CD4-positive, alpha-beta T cell treated with Interleukin-4 for 4 hours (primary cell): ENCODE measurements around the gene WNT7B.

ENCODE experiments used
- DNase-seq: peaks from one replicate; pipeline ENCODE4 v3.0.0-alpha.2; 2020

The WNT7B gene

DNA sequence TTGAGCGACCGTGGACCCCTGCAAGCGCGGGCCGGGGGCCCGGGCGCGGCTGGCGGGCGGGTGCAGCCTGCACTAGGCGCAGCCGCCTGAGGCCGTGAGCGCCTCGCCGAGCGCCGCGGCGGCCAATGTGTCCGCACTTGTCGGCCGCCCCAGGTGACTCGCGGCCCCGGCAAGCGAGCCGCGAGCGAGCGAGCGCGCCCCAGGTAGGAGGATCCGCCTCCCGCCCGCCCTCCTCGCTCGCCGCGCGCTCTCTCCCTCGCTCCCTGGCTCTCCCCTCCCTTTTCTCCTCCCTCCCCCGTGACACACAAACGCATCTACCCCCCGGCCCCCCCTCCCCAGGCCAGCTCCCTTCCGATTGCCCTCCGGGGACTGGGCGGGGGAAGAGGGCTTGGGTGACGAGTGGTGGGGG is at the start of gene WNT7B:
WNT7B (minus strand) TSS at position 160 of the 409 bp plus-strand sequence. CDS start 408 bp downstream, outside the sequence.
- no peak for DNase-seq

DNA sequence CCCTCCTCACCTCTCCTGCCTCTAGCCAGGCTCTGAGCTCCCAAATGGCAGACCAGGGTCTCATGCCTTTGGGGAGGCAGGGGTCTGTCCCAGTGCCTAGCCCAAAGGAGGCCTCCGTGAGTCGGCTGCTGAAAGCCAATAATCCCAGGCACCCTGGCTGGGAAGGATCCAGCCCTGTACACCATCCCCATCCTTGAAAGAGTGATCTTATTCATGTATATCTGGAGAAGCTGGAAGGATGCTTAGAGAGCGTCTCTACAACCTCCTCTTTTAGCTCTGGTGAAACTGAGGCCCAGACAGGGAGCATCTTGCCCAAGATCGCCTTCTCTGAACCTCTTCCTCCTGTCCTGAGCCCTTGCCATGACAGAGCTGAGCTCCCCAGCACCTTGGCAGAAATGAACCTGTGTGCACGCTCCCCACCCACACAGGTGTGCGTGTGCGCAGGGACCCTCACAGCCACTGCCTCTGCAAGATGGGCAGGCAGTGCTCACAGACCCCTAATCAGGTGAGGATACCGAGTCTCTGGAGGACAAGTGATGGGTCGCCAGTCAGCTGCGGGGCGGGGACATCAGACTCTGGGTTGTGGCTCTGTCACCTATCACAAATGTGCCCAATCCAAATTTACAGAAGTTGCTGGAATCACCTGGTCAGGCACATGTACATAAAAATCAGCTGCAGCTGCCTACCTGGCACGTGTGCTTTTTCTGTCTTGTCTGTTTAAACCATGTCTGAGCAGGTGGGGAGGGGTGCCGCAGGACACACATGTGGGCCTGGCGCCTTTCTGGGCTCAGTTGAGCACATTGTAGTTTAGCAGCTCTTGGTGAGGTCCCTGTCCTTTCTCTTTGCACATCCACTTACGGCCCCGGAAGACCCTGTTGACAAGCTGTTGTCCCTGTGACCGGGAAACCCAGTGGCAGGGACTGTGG is 49.3 kb upstream of the WNT7B start:
- no peak for DNase-seq

DNA sequence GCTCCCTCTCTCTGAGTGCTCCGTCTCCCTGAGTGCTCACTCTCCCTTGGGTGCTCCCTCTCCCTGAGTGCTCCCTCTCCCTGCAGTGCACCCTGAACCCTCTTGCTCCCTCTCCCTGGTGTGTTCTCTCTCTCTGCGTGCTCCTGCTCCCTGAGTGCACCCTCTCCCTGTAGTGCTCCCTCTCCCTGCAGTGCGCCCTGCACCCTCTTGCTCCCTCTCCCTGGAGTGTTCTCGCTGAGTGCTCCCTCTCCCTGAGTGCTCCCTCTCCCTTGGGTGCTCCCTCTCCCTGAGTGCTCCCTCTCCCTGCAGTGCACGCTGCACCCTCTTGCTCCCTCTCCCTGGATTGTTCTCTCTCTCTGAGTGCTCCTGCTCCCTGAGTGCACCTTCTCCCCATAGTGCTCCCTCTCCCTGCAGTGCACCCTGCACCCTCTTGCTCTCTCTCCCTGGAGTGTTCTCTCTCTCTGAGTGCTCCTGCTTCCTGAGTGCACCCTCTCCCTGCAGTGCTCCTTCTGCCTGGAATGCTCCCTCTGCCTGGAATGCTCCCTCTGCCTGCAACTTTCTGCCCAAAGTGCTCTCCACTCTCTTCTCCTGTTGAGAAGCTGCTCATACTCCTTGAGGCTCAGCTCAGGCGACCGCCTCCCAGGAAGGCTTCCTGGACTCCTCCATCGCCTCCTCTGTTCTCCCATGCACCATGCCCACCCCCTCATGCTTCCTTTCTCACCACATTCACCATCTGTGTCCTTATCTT is 48.4 kb upstream of the WNT7B start:
- DNase-seq: no peak

DNA sequence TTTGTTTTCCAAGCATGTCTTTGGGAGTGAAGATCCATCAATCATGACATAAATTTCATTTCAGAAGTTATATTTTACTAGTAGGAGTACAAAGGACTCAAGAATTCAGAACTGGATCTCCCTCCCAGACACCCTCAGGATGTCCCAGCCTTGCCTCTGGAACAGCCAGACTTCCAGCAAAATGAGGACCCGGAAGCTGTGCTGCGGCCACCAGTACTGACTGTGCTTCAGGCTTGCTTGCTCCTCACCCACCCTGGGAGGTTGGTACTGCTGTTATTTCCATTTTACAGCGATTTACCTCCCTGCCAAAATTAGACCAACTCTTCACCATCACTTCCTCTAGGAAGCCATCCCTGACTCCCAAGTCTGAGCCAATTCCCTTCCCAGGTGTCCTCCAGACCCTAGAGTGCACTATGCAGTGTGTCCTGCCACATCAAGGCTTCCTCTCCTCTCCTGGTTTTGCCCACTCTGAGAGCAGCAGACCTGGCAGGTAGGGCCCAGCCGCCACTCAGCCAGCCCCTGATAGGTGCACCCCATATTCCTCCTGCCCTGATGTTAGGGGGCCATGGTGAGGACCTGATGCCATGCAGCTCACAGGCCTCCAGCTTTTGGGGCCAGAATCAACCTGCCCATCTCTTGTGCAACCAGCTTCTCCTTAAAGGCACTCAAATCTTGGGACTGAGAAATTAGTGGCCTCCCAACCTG is 47.3 kb upstream of the WNT7B start:
- no peak for DNase-seq

DNA sequence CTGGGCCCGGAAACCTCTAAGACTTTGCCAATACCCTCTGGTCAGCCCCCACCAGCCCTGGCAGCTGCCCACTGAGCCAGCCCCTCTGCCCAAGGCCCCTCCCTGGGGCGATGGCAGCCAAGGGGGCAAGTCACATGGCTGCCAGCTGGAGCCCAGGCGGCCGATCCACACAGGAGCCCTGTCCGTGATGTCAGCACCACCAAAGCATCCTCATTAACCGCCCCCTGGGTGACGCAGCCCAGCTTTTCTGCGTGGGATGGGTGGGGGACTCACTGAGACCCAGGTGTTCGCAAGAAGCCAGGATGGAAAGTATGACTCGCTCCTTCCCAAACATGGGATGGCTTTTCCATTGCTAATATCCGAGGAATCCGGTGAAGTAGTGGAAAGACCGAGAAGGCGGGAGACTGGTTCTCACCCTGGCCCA is 46.6 kb upstream of the WNT7B start:
- no peak for DNase-seq

DNA sequence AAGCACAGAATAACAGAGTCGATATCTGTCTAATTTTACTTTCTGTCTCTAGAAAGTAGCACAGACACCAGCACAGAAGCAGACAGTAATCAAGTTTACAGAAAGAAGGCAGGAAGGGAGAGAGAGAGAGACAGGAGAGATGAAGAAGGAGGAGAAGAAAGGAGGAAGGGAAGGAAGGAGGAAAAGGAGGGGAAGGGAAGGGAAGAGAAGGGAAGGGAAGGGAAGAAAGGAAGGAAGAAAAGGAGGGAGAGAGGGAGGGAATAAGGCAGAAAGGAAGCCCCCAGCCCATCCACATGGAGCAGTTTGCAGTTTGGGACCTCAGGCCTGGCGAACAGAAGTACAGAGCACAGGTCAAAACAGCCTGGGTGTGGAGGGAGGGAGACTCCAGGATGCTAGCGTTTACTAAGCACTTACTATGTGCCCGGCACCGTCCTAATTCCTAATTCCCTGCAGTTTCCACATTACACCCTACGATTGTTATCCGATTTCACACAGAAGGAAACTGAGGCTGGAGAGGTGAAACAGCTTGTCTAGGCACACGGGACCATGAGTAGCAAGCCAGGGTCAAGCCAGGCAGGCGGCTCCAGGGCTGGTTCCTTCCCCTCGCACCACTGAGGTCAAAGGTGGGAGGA is 46.0 kb upstream of the WNT7B start:
- no peak for DNase-seq

DNA sequence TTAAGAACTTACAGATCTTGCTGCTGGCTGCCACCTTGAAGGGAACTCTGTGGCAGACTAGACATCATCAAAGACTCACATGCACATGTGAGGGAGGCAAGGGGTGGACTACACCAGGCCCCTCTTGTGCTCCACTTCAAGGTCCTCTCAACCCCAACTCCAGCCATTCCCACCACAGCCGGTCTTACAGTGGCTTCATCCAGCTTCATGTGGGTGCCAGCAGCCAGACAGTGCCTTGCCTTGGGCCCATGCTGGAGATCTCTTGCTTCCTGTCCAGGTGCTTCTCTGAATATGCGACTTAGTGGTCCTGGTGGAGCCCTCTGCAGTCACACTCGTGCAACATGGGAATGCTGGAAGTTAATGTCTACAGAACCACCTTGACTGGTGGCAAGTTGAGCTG is 44.6 kb upstream of the WNT7B start:
- no peak for DNase-seq

DNA sequence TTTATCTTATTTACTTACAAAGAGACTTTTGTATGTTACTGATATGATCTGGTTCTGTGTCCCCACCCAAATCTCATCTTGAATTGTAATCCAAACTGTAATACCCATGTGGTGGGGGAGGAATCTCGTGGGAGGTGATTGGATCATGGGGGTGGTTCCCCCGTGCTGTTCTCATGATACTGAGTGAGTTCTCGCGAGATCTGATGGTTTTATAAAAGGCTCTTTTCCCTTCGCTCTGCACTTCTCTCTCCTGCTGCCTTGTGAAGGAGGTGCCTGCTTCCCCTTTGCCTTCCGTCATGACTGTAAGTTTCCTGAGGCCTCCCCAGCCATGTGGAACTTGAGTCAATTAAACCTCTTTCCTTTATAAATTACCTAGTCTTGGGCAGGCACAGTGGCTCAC is 42.4 kb upstream of the WNT7B start:
- no peak for DNase-seq

DNA sequence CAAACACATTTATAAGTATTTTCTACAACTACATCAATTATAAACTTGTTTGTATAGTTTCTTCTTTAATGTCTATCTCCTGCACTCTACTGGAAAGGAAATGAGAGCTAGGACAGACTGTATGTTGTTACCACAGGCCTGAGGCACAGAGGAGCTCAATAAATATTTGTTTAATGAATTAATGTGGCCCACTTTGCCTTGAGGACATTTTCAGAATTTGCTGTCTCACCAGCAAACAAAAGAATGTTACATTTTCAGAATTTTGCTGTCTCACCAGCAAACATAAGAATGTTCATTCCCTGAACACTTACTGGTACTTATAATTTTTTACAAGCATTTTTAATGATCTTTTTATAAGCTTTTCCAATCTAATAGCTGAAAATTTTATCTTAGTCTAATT is 41.9 kb upstream of the WNT7B start:
- no peak for DNase-seq

DNA sequence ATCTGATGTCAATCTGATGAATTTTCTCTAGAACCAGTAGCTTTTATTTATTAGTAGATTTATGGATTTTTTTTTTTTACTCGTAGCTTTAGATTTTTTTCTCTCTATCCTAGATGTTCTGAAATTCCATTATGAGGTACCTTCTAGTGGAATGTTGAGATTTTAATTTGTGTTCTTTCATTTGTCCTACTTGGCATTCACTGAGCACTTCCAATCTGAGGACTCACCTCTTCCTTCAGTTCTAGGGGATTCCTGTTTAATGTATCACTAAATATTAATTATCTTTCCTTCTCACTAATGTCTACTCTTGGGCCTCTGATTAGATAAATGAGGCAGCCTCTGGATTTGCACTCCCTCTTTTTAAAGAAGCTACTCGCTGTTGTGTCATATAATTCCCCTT is 40.2 kb upstream of the WNT7B start:
- DNase-seq: no peak

DNA sequence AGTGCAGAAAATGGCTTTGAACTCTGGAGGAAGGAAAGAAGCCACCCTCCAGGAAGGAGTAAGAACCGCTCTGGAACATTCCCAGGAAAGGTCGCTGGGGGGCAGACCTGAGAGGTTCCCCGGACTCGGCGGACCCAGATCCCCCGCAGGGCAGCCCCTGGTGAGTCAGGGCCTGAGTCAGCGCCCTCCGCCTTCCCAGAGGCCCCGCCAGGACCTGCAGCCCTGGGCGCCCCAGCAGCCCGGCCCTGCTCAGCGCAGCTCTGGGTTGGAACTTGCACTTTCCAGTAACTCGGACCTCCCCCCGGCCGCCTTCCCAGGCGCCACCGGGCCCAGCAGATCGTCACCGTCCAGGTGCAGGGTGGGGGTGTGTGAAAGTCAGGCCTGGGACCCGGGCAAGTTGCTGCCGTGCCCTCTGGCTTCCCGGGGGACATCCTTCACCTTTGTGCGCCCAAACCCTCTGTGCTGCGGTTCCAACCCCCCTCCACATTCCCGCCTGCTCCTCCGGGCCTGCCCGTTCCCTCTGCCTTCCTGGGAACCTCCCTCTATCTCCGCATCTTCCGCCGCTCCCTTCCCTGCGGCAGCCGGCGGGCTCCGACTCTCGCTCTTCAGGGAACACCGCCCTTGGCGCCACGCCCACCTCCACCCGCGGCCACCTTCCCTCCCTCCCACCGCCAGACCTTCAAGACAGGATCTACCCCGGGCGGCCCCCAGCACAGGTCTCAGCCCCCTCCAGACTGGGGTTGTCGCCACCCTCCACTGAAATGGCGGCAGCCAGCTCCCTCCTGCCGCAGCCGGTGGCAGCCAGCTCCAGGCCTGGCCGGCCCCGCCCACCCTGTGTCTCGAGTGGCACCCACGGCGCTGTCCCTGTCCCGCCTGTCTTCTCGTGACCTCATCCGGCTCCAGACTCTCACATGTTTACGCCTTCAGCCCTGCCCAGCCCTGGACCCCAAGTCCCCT is 36.8 kb upstream of the WNT7B start:
- DNase-seq: peak; percentile 89

DNA sequence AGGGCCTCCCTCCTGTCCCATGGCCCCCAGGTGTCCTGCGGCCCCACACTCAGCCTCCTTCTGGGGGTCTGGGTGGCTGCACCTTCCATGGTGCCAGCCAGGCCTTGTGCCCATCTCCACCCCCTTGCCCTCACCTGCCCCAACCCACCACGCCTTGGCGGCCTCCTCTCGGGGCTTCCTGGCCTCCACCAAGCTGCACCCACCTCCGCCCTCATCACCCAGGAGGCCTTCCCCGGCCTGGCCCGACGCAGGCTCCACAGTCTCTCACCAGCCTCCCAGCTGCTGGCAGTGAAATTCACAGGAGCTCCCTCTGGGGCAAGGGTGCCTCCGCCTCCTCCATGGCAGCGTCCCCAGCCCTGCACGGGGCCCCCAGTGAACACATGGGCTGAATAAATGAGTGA is 35.9 kb upstream of the WNT7B start:
- DNase-seq: no peak

DNA sequence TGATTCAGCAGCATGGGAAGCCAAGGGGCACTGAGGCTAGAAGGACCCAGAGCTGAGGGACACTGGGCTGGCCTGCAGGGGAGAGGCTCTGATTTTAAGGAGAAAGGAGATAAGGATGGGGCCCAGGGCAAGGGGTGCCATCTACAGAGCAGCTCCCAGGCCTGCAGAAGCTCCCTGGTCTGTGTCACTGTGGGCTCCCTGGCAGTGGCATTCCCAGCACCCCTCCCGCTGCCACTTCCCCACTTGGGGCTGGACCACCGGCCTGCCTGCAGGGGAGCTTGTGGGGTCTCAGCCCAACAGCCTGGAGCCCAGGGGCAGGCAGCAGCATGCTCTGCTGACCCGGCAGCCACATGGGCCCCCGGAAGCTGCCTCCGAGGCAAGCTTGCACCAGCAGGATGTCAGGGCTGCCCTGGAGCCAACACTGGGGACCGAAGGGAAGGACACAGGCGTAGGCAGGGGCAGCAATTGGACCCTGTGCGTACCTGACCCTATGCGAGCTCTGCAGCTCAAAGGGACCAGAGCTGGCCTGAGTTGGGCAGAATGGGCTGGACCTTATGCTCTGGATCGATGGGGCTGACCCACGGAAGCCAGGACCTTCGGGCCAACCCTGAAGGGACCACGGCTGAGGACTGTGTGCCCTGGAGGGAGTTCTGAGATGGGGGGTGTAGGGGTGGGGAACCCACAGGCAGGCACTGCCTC is 35.4 kb upstream of the WNT7B start:
- DNase-seq: no peak

DNA sequence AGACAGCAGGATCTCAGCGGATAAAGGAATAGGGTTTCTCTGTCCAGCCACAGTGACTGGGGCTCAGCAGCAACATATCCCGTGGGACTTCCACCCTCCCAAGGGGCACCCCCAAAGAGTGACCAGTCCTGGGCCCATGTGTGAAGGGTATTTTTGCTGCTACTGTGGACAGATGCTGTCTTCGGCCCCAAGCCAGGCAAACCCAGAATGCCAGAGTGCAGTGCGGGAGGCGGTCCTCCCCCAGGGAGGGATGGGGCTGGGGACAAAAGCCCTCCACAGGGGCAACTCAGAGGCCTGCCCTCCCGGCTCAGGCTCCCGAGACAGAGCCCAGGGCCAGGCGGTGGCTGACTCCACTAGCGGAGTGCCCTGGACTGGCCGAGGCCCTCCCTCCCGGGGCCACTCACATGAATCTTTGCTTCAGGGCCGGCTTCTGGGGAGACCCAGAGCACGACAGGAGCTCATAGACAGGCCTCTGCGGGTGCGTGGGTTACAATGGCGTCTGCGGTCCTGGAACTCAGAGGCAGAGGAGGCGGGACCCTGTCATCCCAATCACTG is 34.7 kb upstream of the WNT7B start:
- no peak for DNase-seq

DNA sequence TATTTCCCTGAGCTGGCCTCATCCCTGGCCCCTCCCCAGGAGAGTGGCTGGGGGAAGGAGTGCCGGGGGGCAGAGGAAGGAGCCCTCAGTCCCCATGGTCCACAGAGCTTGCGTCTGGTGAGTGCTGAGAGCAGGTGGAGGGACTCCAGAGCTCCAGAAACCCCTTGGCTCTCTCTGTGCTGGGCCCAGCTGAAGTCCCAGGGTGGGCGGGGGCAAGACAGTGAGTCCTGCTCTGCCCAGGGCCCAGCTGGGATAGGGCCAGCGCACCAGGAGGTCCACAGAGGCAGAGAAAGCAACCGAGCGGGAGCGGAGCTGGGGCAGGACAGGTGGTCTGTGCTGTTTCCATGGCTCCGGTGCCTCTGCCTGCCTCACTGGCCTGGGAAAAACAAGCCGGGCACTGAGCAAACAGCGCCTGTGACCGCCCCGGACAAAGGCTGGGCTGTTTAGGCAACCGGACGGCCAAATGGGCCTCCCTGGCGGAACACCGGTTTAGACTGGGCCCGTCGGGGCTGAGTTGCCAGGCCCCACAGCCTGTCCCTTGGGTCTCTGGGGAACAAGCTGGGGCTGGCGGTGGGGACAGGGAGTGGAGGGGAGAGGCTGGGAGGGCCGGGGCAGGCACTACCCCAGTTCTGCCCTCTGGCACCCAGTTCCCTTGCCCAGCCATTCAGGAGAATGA is 34.1 kb upstream of the WNT7B start:
- no peak for DNase-seq

DNA sequence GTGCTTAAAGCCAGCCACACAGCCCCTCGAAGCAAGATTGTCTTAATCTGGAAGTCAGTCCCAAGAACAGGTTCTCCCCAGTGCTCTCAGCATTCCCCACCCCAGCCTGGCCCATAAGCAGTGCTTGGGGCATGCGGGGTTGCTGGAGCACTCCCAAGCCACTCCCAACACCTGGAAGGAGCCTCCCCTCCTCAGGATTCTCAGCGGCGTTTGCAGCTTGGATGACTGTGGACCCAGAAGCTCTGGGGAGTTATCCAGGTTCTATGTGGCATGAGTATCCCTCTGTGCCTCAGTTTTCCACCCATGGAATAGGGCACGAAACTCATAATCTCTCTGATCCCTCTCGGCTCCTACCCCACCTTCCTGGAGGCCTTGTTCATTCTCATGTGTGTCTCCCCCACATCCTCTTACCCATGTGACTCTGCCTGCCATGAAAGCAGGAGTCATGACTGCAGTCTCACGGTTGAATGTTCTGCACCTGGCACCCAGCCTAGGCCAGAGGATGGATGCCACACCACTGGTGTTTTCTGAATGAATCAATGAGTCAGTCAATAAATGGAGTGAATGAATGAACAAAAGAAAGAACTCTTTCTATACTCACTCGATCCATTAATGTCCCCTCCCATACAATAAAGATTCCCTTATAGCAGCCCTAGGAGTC is 33.4 kb upstream of the WNT7B start:
- DNase-seq: no peak

DNA sequence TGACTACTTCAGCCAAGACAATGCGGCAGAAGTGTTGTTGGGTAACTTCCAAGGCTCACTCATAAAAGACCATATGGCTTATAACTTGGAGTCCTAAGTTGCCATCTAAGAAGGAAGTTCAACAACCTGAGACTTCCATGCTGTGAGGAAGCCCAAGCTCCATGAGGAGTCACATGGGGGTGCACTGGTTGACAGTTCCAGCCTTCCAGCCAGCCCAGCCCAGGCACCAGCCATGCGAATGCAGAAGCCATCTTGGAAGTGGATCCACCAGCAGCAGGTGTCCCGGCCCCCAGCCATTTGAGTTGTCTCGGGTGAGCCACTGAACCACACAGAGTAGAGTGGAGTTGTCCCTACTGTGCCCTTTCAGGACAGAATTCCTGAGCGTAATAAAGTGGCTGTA is 32.8 kb upstream of the WNT7B start:
- no peak for DNase-seq

DNA sequence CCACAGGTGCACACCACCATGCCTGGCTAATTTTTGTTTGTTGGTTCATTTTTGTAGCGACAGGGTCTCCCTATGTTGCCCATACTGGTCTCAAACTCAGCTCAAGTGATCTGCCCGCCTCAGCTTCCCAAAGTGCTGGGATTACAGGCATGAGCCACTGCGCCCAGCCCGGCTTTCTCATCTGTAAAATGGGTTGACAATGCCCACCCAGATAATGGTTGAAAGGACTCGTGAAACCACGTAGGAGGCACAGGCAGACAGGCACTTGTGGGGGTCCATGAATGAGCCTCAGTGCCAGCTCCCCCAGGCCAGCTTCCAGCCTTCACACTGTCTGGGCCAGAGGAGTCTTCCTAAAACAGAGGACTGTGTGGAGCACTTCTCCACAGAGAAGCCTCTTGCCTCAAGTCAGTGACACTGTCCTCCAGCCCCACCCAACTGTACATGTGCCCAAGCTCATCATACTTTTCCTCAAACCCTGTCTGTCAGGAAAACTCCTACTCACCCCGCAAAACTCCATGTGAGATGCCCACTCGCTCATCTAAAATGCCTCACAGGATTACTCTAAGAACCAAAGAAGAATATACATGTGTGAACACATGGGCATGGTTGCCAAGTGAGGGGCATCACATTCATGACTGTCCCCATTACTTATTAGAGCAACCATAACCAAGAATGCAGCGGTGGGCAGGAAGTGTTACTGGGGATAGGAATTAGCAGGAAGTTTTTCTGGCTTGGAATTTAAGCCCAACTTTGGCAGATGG is 32.1 kb upstream of the WNT7B start:
- DNase-seq: no peak

DNA sequence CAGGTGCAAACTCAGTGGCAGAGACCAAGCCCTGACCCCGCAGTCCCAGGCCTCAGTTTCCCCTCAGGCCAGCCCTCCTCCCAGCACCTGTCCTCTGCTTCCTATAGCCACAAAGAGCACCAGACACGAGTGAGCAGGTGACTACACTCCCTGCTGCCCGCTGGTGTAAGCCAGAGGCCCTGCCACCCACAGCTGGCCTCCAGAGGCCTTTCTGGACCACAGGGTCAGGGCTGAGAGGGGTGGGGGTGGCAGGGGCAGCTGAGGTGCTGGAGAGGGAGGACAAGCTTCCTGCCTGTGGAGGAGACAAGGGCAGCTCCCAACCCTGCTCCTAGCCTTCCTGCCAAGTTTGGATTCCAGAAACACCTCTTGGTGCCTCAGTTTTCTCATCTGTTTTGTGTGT is 31.3 kb upstream of the WNT7B start:
- no peak for DNase-seq
